Activated naive CD4-positive, alpha-beta T cell treated with anti-CD3 and anti-CD28 coated beads for 36 hours (primary cell): Measurements from ENCODE around the gene GNA15. TPM values are rescaled to one million over a fixed set of nuclear protein-coding genes. Genes with fewer than 3 reads are reported as not detected.
"Not testable (repeated sequence)": the region's sequence is repeated elsewhere in the genome, so short reads cannot be mapped to it uniquely, and the experiment has no call there.

Experiments
- CTCF ChIA-PET: fragments of 350-600 bp; sonication (Branson Sonifier 250); formaldehyde crosslinking; loops from one replicate; lab custom pipeline; 2021; ENCODE audit warnings: antibody characterized with exemption; lab: Charles Lee
- DNase-seq: peaks from one replicate; pipeline ENCODE4 v3.0.0-alpha.2; 2020
- H3K27ac Mint-ChIP-seq: one replicate; pipeline ENCODE4 v1.8.0; 2021; ENCODE audit warnings: mild to moderate bottlenecking, mixed read lengths
- H3K27me3 Mint-ChIP-seq: one replicate; pipeline ENCODE4 v1.8.0; 2021; ENCODE audit warnings: low read depth, mixed read lengths
- H3K36me3 Mint-ChIP-seq: one replicate; pipeline ENCODE4 v1.8.0; 2021; ENCODE audit warnings: low read depth, mixed read lengths
- H3K4me1 Mint-ChIP-seq: one replicate; pipeline ENCODE4 v1.8.0; 2021; ENCODE audit warnings: low read depth, mixed read lengths
- H3K4me3 Mint-ChIP-seq: one replicate; pipeline ENCODE4 v1.8.0; 2021; ENCODE audit warnings: mild to moderate bottlenecking, moderate library complexity, mixed read lengths
- H3K9me3 Mint-ChIP-seq: one replicate; pipeline ENCODE4 v1.8.0; 2021; ENCODE audit warnings: mixed read lengths
- intact Hi-C: fragments of 100-400 bp; cut with micrococcal nuclease; formaldehyde crosslinking; loops from one replicate; pipeline ENCODE4 v1.15.1; 2023
- total RNA-seq, 2 experiments: library from RNA; stranded (reverse); gene quantifications; one replicate each; pipeline ENCODE4 v1.2.3, GENCODE V29; 2021

Gene GNA15
- total RNA-seq, 2 experiments from 2014 or later, result 26.6 to 28.4 TPM

DNA sequence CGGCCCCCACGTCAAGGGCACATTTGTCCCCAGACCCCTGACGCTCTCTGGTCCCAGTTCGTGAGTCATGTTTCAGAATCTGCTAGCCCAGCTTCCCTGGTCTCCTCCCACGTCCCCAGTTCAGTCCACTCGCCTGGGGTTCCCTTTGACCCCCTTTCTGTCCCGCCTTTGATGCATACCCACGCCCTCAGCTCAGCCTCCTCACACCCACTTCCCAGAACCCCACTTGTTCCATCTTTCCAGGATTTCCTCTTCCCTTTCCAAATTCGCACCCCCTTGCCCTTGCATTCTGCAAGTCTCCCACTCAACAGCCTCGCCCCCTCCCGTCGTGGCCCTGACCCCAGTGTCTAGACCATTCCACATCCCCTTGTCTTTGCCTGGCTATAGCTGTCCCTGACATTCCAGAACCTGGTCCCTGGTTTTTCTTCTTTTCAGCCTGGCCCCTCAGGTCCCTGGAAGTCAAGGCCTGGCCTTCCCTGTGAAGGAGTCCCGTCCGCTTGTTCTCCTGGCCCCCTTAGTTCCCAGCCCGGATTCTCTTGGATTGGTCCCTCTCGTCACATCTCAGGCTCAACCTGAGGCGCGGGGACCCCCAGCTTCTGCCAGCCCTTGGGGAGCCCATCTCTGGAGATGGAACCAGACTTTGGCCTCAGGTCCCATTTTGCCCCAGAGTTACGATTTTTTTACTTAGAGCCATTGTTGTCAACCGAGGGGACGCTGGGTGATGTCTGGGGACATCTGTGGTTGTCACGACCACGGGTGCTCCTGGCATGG lies 51.2 kb downstream of the GNA15 start:
- Mint-ChIP-seq H3K36me3 (peaks cover 13% of the 10 kb centered on the region), H3K4me3 (peak overlapping the region; percentile 98), H3K27ac (no peak overlapping the region), H3K9me3 (no peaks in the 10 kb centered on the region), H3K4me1 (peaks cover 56% of the 10 kb centered on the region), H3K27me3 (no peaks in the 10 kb centered on the region)
- DNase-seq, result no peak
- intact Hi-C loops, result no loop called here
- CTCF ChIA-PET, result no interaction called here

DNA sequence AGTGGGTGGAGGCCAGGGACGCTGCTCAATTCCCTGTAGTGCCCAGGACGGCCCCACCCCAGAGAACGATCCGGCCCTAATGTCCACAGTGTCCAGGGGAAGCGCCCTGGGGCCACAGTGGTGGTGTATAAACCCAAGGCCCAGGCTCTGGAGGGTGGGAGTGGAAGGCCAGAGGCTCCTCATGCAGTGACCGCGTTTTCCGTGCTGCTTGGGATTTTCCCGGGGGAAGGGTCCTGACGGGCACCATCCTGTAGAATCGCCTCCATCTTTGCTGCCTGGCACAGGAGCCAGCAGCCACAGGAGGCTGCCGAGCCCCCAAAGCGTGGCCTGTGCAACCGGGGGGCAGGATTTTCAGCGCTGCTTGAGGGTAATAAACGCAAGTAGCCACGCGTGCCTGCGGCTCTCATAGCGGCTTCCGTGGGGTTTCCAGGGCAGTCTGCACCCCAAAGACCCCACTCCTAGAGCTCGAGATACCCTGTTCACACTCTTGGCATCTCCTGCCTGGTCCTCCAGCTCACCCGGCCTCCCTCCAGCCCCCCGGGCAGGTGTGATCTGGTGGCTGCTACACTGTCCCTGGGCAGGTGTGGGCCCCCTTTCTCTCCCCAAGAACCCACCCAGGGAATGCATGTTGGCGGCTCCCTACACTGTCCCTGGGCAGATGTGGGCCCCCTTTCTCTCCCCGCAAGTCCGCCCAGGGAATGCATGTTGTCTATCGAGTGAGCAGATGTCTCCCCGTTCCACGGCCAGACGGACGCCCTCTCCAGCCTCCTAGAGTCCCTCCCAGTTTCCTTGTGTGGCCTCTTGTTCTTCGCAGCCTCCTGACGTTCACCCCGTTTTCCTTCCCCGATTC lies 52.1 kb downstream of the GNA15 start:
- peak overlapping the region; percentile 98 for H3K4me3 Mint-ChIP-seq
- H3K27ac Mint-ChIP-seq, result no peak overlapping the region
- H3K36me3 Mint-ChIP-seq, result peaks cover 15% of the 10 kb centered on the region
- intact Hi-C loops, result no loop called here
- H3K27me3 Mint-ChIP-seq, result no peaks in the 10 kb centered on the region
- H3K4me1 Mint-ChIP-seq, result peaks cover 53% of the 10 kb centered on the region
- no peaks in the 10 kb centered on the region for H3K9me3 Mint-ChIP-seq
- CTCF ChIA-PET, result no interaction called here
- no peak for DNase-seq

DNA sequence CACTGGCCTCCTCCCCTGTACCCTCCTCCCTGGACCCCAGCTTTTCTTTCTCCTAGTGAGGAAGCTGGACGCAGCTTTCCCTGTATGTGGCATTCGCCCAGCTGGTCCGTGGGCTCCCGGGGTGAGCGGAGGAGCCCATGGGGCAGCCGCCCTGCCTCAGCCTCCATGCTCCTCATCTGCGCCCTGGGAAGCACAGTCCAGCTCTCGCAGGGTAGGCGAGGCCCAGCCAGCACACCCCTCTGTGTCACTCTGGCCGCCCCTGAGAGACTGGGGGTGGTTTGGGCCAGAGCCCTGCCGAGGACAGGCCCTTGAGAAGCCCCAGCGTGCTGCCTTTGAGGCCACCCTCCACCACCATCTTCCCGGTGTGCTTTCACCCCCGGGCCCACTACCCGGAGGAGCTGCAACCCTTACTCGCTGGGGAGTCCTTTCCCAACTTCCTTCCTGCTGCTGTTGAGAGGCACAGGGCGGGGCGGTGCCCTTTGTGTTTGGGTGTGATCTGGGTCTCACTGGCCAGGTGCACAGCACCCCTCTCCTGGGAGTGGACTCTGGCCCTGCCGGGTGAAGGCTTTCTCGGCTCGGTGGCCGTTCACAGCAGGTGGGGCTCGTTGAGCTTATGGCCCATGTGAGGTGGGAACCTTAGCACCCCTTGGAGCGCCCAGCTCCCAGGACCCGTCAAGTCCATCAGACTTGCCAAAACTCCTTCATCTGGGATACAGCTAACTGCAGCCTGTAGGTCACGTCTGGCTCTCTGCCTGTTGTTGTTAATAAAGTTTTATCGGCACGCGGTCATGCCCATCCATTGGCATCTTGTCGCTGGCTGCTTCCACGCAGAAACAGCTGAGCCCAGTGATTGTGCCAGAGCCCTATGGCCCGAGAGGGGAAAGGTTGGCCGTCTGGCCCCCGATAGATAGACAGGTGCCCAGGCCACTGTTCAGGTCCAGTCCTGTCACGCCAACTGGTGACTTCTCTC lies 53.1 kb downstream of the GNA15 start:
- peaks cover 17% of the 10 kb centered on the region for H3K36me3 Mint-ChIP-seq
- CTCF ChIA-PET, result no interaction called here
- DNase-seq, result no peak
- H3K9me3 Mint-ChIP-seq, result no peaks in the 10 kb centered on the region
- peaks cover 46% of the 10 kb centered on the region for H3K4me1 Mint-ChIP-seq
- no peaks in the 10 kb centered on the region for H3K27me3 Mint-ChIP-seq
- no peak overlapping the region for H3K27ac Mint-ChIP-seq
- intact Hi-C loops, result no loop called here
- H3K4me3 Mint-ChIP-seq, result peak overlapping the region; percentile 98

DNA sequence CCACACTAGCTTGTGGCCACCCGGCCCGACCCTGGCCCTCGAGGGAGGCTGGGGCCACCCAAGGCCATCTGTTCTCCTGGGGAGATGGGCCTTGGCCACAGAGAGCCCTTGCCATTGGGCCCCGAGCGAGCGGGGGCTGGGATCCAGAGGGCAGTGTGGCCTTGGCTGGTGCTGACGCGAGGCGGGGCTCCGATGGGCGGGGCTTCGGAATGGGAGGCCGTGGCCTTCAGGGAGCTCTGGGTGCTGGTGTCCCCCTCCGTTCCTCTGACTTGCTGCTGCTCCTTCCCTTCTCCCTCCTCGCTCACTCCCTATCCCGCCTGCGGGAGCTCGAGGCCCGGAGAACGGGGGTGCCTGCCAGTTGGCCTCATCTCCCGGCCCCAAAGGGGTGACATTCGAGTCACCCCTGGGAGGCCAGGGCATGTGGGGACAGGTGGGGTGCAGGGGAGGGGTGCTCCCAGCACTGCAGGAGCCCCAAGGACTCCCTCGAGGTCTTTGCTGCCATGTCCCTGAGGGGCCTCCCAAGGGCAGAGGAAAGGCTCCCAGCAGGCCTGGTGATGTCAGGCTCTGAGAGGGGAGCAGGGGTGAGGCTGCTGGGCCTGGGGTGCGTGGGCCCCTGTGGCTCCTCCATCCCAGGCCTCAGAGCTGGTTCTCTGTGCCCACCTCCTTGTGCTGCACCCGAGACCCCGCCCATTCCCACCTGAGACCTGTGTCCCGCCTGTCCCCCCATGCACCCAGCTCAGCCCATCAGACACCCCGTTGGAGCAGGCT lies 54.1 kb downstream of the GNA15 start:
- intact Hi-C loops, result no loop called here
- no peak overlapping the region for H3K27ac Mint-ChIP-seq
- H3K27me3 Mint-ChIP-seq, result no peaks in the 10 kb centered on the region
- H3K9me3 Mint-ChIP-seq, result no peaks in the 10 kb centered on the region
- CTCF ChIA-PET, result interaction anchor here (0.5 to 0.6 kb wide), 2 partner anchors 16 to 241 kb away, joined by 3 read pairs; no protein-coding TSS in a partner anchor
- DNase-seq, result no peak
- H3K4me3 Mint-ChIP-seq, result no peak overlapping the region
- H3K4me1 Mint-ChIP-seq, result peaks cover 37% of the 10 kb centered on the region
- peaks cover 22% of the 10 kb centered on the region for H3K36me3 Mint-ChIP-seq

DNA sequence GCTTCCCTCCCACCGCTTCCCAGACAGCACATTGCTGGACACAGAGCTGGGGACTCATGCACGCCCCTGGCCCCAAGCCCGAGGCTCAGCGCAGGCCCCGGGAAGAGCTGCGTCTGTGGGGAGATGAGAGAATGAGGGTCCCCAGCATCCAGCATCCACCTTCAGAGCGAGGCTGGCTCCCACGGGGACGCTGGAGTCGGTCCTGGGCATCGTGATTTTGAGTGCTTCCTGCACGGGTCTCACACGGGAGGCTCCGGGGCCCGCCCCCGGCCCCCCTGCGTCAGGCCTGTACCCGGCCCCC lies 54.6 kb downstream of the GNA15 start:
- no peaks in the 10 kb centered on the region for H3K9me3 Mint-ChIP-seq
- H3K27me3 Mint-ChIP-seq, result no peaks in the 10 kb centered on the region
- CTCF ChIA-PET, result interaction anchor here (0.6 kb wide), 1 partner anchor 15 kb away, joined by 3 read pairs; no protein-coding TSS in a partner anchor
- no peak for DNase-seq
- H3K27ac Mint-ChIP-seq, result no peak overlapping the region
- peaks cover 33% of the 10 kb centered on the region for H3K4me1 Mint-ChIP-seq
- H3K4me3 Mint-ChIP-seq, result no peak overlapping the region
- intact Hi-C loops, result no loop called here
- peaks cover 22% of the 10 kb centered on the region for H3K36me3 Mint-ChIP-seq

DNA sequence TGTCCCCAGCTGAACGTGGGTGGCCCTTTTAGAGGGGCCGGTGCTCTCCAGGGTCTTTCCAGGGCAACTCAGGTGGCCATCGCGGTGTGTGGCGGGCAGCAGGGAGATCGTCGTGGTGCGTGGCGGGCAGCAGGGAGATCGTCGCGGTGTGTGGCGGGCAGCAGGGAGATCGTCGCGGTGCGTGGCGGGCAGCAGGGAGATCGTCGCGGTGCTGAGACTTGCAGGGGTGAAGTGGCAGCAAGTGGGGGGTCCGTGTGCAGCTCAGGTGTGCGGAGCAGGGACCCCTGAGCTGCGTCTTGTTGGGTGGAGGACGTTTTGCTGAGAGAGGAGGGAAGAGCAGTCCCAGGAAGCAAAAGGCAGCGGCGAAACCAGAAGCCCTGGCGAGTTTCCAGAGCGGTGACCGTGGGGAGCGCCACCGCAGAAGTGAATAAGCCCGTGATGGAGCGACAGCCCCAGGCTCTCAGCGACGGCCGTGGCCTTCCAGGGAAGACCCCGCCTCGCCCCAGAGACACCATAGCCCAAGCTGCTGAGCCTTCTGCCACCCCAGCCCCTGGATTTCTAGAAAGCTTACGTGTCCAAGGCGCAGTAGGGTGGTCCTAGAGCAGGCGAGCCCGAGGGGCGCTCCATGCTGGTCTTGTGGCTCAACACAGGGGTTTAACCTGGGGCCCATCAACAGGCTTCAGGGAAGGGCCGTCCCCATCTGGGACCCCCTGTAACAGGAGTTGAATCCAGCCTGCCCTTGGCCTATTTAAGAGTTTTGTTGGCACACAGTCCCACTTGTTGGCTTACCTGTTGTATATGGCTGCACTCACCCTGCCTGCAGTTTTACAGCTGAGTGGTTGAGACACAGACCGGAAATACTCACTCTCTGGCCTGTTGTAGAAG lies 55.3 kb downstream of the GNA15 start:
- no peak overlapping the region for H3K27ac Mint-ChIP-seq

DNA sequence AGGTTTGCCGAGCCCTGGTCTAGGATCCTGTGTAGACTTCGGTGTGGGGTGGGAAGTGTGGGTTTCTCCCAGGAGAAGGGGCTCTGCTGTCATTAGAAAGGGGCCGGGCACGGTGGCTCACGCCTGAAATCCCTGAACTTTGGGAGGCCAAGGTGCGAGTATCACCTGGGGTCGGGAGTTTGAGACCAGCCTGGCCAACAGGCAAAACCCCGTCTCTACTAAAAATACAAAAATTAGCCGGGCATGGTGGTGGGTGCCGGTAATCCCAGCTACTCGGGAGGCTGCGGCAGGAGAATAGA lies 55.9 kb downstream of the GNA15 start:
- intact Hi-C loops, CTCF ChIA-PET, DNase-seq, H3K4me3 Mint-ChIP-seq, H3K27me3 Mint-ChIP-seq, H3K9me3 Mint-ChIP-seq, H3K27ac Mint-ChIP-seq: not testable (repeated sequence)
- Mint-ChIP-seq H3K4me1 (peaks cover 30% of the 10 kb centered on the region), H3K36me3 (peaks cover 24% of the 10 kb centered on the region)

More for the DNA sequence above, 55.3 kb downstream of the GNA15 start:
- no peak overlapping the region for H3K4me3 Mint-ChIP-seq
- CTCF ChIA-PET, result interaction anchor here (0.6 kb wide), 1 partner anchor 14 kb away, joined by 3 read pairs; no protein-coding TSS in a partner anchor
- no peak for DNase-seq
- no peaks in the 10 kb centered on the region for H3K9me3 Mint-ChIP-seq
- H3K36me3 Mint-ChIP-seq, result peaks cover 24% of the 10 kb centered on the region
- H3K4me1 Mint-ChIP-seq, result peaks cover 32% of the 10 kb centered on the region
- intact Hi-C loops, result no loop called here
- H3K27me3 Mint-ChIP-seq, result no peaks in the 10 kb centered on the region

DNA sequence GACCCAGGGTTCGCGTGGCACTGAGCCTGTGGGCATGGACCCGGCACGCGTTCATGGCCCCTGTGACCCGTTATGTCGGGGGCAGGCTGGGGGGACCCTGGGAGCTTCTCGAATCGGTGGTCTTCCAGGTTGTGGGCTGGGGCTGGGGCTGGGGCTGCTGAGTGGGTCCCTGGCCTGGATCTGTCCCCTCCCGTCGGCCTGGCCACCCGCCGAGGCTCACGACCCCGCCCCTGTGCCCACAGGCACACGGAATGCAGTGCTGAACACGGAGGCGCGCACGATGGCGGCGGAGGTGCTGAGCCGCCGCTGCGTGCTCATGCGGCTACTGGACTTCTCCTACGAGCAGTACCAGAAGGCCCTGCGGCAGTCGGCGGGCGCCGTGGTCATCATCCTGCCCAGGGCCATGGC lies 56.4 kb downstream of the GNA15 start:
- H3K27me3 Mint-ChIP-seq, result no peaks in the 10 kb centered on the region
- peaks cover 26% of the 10 kb centered on the region for H3K4me1 Mint-ChIP-seq
- H3K36me3 Mint-ChIP-seq, result peaks cover 21% of the 10 kb centered on the region
- CTCF ChIA-PET, result no interaction called here
- H3K4me3 Mint-ChIP-seq, result no peak overlapping the region
- DNase-seq, result no peak
- H3K9me3 Mint-ChIP-seq, result no peaks in the 10 kb centered on the region
- no peak overlapping the region for H3K27ac Mint-ChIP-seq
- intact Hi-C loops, result no loop called here

DNA sequence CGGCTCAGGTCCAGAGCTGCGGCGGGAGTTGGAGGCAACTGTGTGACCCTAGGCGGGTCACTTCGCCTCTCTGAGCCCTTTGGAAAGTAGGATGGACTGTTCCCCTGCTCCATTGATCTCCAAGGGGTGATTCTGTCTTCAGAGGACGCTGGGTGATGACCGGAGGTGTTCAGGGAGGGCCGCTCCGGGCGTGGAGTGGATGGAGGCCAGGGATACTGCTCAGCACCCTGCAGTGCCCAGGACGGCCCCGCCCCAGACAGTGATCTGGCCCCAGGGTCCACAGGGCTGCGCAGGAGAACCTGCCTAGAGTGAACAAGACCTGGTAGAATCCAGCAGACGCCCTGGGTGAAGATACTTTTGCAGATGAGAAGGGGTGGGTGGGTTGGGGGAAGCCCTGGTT lies 56.9 kb downstream of the GNA15 start:
- H3K27me3 Mint-ChIP-seq, result no peaks in the 10 kb centered on the region
- intact Hi-C loops, result no loop called here
- H3K4me3 Mint-ChIP-seq, result no peak overlapping the region

DNA sequence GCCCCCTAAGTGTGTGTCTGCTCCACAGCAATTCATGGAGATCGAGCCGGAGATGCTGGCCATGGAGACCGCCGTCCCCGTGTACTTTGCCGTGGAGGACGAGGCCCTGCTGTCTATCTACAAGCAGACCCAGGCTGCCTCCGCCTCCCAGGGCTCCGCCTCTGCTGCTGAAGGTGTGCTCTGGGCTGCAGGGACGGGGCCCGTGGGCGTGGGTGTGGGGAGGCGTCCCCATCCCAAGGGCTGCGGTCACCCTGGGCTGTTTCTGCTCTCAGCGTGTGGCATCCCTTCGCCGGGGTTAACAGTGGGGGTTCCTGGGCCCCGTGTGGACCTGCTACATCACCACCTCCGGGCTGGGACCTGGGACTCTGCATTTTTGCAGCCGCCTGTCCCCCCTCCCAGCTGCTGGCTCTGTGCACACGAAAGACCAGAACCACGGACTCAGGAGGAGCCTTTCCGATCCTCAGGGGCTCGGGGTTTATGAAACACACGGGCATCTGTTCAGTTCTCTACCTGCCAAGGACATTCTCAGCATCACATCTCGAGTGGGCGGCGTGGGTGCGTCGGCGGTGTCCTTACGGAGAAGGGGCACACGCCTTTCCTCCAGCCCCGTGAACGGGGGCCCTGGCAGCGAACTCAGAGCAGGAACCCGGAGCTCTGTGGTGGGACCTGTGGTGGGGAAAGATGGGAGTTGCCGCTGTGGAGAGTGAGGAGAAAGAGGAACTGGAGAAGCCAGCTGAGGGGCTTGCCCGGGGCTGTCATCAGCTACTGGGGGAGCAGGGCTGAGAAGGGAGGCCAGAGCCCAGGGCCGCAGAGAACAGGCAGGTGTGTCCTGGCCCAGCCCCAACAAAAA lies 57.6 kb downstream of the GNA15 start:
- H3K4me1 Mint-ChIP-seq, result peaks cover 13% of the 10 kb centered on the region
- H3K27me3 Mint-ChIP-seq, result no peaks in the 10 kb centered on the region
- CTCF ChIA-PET, result no interaction called here
- no peak for DNase-seq
- H3K4me3 Mint-ChIP-seq, result no peak overlapping the region
- no peak overlapping the region for H3K27ac Mint-ChIP-seq
- intact Hi-C loops, result no loop called here
- H3K36me3 Mint-ChIP-seq, result peaks cover 17% of the 10 kb centered on the region
- H3K9me3 Mint-ChIP-seq, result no peaks in the 10 kb centered on the region

More for the DNA sequence above, 56.9 kb downstream of the GNA15 start:
- CTCF ChIA-PET, result no interaction called here
- no peak for DNase-seq
- H3K27ac Mint-ChIP-seq, result no peak overlapping the region
- no peaks in the 10 kb centered on the region for H3K9me3 Mint-ChIP-seq
- peaks cover 21% of the 10 kb centered on the region for H3K4me1 Mint-ChIP-seq
- H3K36me3 Mint-ChIP-seq, result peaks cover 21% of the 10 kb centered on the region
